GM12873 (cell line): ENCODE data around the gene RHEBL1.

ENCODE experiments used
- TF ChIP-seq, protein P1 (sequence below): IDR thresholded peaks from 2 replicates; pipeline ENCODE4 v1.5.1; 2012; ENCODE audit warnings: low read depth, mild to moderate bottlenecking, moderate library complexity, low read length, control low read depth; ENCODE audit not compliant: insufficient read depth; ENCODE audit errors: missing control alignments

The RHEBL1 gene

DNA sequence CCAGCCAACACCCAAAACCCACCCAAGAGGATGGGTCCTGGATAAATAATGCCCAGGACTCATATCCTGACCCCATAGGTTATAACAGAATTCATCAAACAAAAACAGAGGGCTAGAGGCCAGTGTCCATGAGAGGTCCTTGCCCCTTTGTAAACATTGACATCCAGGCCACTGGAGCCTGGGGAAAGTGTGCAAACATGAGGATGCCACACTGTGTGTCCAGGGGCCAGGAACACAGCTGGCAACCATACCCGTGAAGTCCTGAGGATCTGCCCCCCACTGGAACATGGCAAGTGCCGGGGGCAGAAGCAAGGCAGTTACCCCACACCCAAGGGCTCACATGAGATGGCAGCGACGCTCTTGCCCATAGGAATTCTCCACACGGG lies 5.0 kb downstream of the RHEBL1 start:
- TF ChIP-seq, protein P1, sequence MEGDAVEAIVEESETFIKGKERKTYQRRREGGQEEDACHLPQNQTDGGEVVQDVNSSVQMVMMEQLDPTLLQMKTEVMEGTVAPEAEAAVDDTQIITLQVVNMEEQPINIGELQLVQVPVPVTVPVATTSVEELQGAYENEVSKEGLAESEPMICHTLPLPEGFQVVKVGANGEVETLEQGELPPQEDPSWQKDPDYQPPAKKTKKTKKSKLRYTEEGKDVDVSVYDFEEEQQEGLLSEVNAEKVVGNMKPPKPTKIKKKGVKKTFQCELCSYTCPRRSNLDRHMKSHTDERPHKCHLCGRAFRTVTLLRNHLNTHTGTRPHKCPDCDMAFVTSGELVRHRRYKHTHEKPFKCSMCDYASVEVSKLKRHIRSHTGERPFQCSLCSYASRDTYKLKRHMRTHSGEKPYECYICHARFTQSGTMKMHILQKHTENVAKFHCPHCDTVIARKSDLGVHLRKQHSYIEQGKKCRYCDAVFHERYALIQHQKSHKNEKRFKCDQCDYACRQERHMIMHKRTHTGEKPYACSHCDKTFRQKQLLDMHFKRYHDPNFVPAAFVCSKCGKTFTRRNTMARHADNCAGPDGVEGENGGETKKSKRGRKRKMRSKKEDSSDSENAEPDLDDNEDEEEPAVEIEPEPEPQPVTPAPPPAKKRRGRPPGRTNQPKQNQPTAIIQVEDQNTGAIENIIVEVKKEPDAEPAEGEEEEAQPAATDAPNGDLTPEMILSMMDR: no peak

- TF ChIP-seq, protein P1: no peak
Observed at GRCh38 chr12:49061157-49061650, 8.6 kb downstream of the RHEBL1 start.

- TF ChIP-seq, protein P1: peak; percentile 40
Observed at GRCh38 chr12:49060237-49061156, 9.3 kb downstream of the RHEBL1 start, which contains the start of gene KMT2D. Gene KMT2D (minus strand): TSS chr12:49060794. CDS start chr12:49055324, 5,470 bp downstream.

DNA sequence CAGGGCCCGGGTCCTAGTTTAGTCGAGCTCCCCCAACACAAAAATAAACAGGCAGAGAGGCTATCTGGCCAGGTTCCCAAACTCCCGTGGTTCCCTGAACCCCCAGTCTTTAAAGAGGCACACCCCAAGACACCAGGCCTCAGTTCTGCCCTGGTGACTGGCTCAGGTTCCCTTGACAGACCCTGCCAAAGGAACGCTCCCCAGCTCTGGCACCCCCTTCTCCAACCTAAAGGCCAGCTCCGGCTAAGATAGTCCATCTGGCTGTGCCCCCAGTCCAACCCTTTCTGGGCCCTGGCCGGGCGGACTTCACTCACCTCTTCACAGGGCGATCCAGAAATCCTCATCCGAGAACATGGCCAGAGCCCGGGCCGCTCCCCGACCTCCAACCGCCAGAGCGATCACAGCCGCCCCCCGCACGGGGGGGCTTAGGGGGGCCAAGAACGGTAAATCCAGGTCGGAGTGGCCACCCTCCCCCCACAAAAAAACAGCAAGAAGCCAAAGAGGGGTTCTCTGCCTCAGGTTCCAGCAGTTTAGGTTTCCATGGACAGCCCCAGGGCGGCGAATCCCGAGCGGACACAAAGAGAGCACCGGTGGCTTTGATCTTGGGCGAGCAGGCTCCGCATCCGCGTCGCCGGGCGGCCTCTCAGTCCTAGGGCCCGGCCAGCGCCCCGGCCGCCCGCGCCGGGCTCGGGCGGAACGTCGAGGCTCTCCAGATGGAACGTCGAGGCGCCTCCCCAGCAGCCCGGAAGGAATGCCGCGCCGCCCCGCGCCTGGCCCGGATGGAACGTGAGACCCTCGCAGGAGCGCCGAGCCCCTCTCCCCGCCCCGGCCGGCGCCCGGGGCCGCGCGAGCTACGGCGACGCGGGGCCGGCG lies 10.2 kb downstream of the RHEBL1 start:
- TF ChIP-seq, protein P1: no peak

DNA sequence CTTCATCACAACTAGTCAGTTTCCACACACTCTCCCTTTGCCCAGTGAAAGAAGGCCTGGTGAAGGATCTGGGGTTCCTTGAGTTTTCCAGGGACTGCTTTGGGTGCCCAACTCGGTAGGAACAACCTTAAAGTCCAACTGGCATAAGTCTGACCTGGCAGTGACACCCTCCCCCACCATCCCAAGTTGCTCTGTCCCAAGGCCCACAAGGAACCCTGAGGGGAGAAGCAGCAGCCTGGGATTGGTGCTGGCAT lies 10.8 kb downstream of the RHEBL1 start:
- TF ChIP-seq, protein P1: no peak

- TF ChIP-seq, protein P1: no peak
Observed at GRCh38 chr12:49058366-49059044, 11.3 kb downstream of the RHEBL1 start.

- TF ChIP-seq, protein P1: no peak
Observed at GRCh38 chr12:49057888-49058287, 11.9 kb downstream of the RHEBL1 start.
